AG04450 (cell line): ENCODE results near the gene PDSS1. TPM values are rescaled to one million over a fixed set of nuclear protein-coding genes. Genes with fewer than 3 reads are reported as not detected.

Experiments used
- CTCF ChIA-PET: fragments of 300-600, 350-600 bp; formaldehyde crosslinking; extraction: SDS; loops from one replicate; lab custom pipeline; 2022; ENCODE audit warnings: antibody characterized with exemption, inconsistent platforms; lab: Charles Lee
- POLR2A ChIA-PET: fragments of 350-600 bp; formaldehyde crosslinking; extraction: SDS; loops from one replicate; lab custom pipeline; 2021; ENCODE audit warnings: antibody characterized with exemption, inconsistent platforms; lab: Yijun Ruan, JAX
- DNase-seq: peaks from one replicate; pipeline ENCODE4 v3.0.0-alpha.2; 2011; ENCODE audit warnings: low read depth, low spot score
- H3K27ac ChIP-seq: one replicate; pipeline ENCODE4 v1.5.1; 2012; ENCODE audit warnings: low read depth, low read length, control low read depth
- H3K27me3 ChIP-seq: one replicate; pipeline ENCODE4 v1.6.0; 2012; ENCODE audit warnings: low read length; ENCODE audit not compliant: control insufficient read depth, insufficient read depth
- H3K4me3 ChIP-seq: 2 replicates; pipeline ENCODE4 v1.5.1; 2011; ENCODE audit warnings: mild to moderate bottlenecking, low read depth, low read length, control low read depth
- H3K9me3 ChIP-seq: 2 replicates; pipeline ENCODE4 v1.5.1; 2012; ENCODE audit warnings: low read length; ENCODE audit not compliant: control insufficient read depth, insufficient read depth
- polyA plus RNA-seq: library from polyadenylated mRNA; depleted of rRNA; stranded (reverse); fragments of >200 nt; gene quantifications from 2 replicates; pipeline ENCODE4 v1.2.3, GENCODE V29; 2011
- TF ChIP-seq, protein P1 (sequence below): IDR thresholded peaks from 2 replicates; pipeline ENCODE4 v1.5.1; 2011; ENCODE audit warnings: low read depth, low read length, control low read depth, inconsistent platforms

PDSS1 gene
- polyA plus RNA-seq, 1 experiment, result 10.4 TPM

DNA sequence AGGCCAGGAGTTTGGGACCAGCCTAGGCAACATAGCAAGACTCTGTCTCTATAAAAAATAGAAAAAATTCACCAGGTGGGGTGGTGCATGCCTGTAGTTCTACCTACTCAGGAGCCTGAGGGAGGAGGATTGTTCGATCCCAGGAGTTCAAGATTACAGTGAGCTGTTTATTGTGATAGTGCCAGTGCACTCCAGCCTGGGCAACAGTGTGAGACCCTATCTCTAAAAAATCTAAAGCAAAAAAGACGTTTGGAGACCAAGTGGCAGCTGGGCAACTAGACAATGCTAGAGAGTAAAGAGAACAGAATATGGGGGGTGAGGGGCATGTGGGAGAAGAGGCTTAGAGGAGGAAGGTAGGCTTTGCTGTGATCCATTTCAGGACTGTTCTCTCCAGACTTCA, 1.4 kb downstream of the PDSS1 start:
- Histone ChIP-seq H3K27ac (no peak overlapping the region), H3K27me3 (no peaks in the 10 kb centered on the region), H3K9me3 (no peaks in the 10 kb centered on the region; the same call in 1 of the 2 replicates), H3K4me3 (peak overlapping the region; percentile 86; the same call in 1 of the 2 replicates)
- POLR2A ChIA-PET, result no interaction called here
- no peak for DNase-seq
- CTCF ChIA-PET, result interaction anchor here (2.2 kb wide), 1 partner anchor 27 kb away, joined by 7 read pairs; no protein-coding TSS in a partner anchor
- TF ChIP-seq, protein P1, sequence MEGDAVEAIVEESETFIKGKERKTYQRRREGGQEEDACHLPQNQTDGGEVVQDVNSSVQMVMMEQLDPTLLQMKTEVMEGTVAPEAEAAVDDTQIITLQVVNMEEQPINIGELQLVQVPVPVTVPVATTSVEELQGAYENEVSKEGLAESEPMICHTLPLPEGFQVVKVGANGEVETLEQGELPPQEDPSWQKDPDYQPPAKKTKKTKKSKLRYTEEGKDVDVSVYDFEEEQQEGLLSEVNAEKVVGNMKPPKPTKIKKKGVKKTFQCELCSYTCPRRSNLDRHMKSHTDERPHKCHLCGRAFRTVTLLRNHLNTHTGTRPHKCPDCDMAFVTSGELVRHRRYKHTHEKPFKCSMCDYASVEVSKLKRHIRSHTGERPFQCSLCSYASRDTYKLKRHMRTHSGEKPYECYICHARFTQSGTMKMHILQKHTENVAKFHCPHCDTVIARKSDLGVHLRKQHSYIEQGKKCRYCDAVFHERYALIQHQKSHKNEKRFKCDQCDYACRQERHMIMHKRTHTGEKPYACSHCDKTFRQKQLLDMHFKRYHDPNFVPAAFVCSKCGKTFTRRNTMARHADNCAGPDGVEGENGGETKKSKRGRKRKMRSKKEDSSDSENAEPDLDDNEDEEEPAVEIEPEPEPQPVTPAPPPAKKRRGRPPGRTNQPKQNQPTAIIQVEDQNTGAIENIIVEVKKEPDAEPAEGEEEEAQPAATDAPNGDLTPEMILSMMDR, result no peak

DNA sequence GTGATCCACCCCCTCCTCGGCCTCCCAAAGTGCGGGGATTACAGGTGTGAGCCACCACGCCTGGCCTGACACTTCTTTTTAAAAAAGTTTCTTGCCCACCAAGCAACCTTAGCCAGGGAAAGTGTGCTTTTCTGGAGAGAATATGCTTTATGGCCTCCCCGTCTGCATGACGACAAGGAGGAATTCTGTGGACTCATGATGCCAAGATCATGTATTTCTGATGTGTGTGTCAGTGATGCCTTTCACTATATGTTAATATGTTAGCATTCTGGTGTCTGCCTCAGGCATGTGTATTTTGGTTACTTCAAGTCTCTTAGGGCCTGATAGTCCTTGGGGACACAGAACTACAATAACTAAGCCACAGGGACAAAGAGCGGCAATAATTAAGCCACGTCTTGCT, 2.1 kb downstream of the PDSS1 start:
- Histone ChIP-seq H3K9me3 (no peaks in the 10 kb centered on the region; the same call in 1 of the 2 replicates), H3K27ac (no peak overlapping the region), H3K27me3 (no peaks in the 10 kb centered on the region), H3K4me3 (no peak overlapping the region)
- TF ChIP-seq, protein P1, result no peak
- ChIA-PET POLR2A (no interaction called here), CTCF (interaction anchor here (0.9 to 2.2 kb wide), 2 partner anchors 26 kb away, joined by 3 to 7 read pairs; no protein-coding TSS in a partner anchor)
- DNase-seq, result no peak

DNA sequence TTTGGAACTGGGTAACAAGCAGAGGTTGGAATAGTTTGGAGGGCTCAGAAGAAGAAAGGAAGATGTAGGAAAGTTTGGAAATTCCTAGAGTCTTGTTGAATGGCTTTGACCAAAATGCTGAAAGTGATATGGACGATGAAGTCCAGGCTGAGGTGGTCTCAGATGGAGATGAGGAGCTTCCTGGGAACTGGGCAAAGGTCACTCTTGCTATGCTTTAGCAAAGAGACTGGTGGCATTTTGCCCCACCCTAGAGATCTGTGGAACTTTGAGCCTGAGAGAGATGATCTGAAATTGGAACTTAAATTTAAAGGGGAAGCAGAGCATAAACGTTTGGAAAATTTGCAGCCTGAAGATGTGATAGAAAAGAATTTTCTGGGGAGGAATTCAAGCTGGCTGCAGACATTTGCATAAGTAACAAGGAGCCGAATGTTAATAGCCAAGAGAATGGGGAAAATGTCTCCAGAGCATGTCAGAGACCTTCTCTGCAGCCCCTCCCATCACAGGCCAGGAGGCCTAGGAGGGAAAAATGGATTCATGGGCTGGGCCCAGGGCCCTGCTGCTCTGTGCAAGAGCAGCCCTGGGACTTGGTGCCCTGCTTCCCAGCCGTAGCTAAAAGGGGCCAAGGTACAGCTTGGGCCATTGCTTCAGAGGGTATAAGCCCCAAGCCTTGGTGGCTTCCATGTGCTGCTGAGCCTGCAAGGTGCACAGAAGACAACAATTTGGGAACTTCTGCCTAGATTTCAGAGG, 3.6 kb downstream of the PDSS1 start:
- Histone ChIP-seq H3K27me3 (no peaks in the 10 kb centered on the region), H3K27ac (no peak overlapping the region), H3K9me3 (no peaks in the 10 kb centered on the region; the same call in 1 of the 2 replicates), H3K4me3 (no peak overlapping the region)
- no peak for DNase-seq
- ChIA-PET POLR2A (no interaction called here), CTCF (interaction anchor here (0.8 kb wide), 1 partner anchor 181 kb away, joined by 4 read pairs; no protein-coding TSS in a partner anchor)
- TF ChIP-seq, protein P1, result no peak

DNA sequence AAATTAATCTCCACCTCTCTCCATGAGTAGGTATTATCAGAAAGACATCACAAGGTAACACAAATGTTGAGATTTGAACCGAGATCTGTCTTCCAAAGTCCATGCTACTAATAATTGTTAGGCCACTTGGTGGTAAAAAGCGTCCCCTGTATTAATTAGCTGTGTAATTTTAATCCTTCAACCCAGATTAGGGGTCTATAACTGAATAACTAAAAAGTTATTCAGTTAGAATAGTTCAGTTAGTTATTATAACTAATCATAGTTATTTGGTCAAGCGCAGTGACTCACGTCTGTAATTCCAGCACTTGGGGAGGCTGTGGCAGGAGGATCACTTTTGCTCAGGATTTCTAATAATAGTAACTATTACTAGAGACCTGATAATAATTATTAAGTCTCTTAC, 5.6 kb downstream of the PDSS1 start:
- Histone ChIP-seq H3K4me3 (no peak overlapping the region), H3K27me3 (no peaks in the 10 kb centered on the region), H3K27ac (no peak overlapping the region), H3K9me3 (no peaks in the 10 kb centered on the region)
- DNase-seq, result no peak
- POLR2A ChIA-PET, result no interaction called here
- CTCF ChIA-PET, result interaction anchor here (1.3 kb wide), 1 partner anchor 179 kb away, joined by 3 read pairs; no protein-coding TSS in a partner anchor
- TF ChIP-seq, protein P1, result no peak

DNA sequence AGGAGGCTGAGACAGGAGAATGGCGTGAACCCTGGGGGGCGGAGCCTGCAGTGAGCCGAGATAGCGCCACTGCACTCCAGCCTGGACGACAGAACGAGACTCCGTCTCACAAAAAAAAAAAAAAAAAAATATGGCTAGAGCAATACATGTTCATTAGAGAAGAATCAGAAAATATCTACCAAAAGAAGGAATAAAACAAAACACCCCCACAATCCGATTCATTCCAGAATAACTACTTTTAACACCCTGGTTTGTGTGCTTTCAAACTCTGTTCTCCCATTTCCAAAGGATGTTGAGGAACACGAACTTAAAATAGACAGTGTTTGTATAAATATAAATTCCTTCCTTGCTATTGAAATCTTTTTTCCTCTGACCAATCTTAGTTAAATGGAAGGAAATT, 6.5 kb downstream of the PDSS1 start:
- ChIA-PET POLR2A (no interaction called here), CTCF (no interaction called here)
- Histone ChIP-seq H3K9me3 (no peaks in the 10 kb centered on the region), H3K27me3 (no peaks in the 10 kb centered on the region), H3K27ac (no peak overlapping the region), H3K4me3 (no peak overlapping the region)
- TF ChIP-seq, protein P1, result no peak
- DNase-seq, result no peak
